Liver (tissue), 9 donors: Measurements from ENCODE around the gene CDH16. TPM values are rescaled to one million over a fixed set of nuclear protein-coding genes. Genes with fewer than 3 reads are reported as not detected.

Source experiments
- DNase-seq: peaks from one replicate; pipeline ENCODE4 v3.0.0-alpha.2; 2017; ENCODE audit warnings: low spot score
- H3K27ac ChIP-seq, 2 donors: one replicate each; pipeline ENCODE4 v1.7.0; 2013; ENCODE audit warnings: inconsistent platforms in 2 of 2, low read length in 2 of 2, control low read depth in 1 of 2, low read depth in 1 of 2, mild to moderate bottlenecking in 1 of 2
- H3K27me3 ChIP-seq, 4 donors: one replicate each; pipeline versions ENCODE4 v1.6.1 to v1.7.0; 2013; ENCODE audit warnings: low read length in 3 of 4, inconsistent platforms in 1 of 4, mild to moderate bottlenecking in 1 of 4, moderate library complexity in 1 of 4; ENCODE audit not compliant: control insufficient read depth in 4 of 4, insufficient read depth in 4 of 4
- H3K36me3 ChIP-seq, 4 donors: one replicate each; pipeline versions ENCODE4 v1.6.1 to v1.7.0; 2013; ENCODE audit warnings: low read length in 3 of 4, mild to moderate bottlenecking in 3 of 4, low read depth in 1 of 4, moderate library complexity in 1 of 4; ENCODE audit not compliant: control insufficient read depth in 4 of 4, insufficient read depth in 3 of 4
- H3K4me1 ChIP-seq, 4 donors: one replicate each; pipeline versions ENCODE4 v1.6.1 to v1.7.0; 2013; ENCODE audit warnings: low read length in 3 of 4, mild to moderate bottlenecking in 3 of 4, moderate library complexity in 1 of 4; ENCODE audit not compliant: control insufficient read depth in 4 of 4, insufficient read depth in 4 of 4
- H3K4me3 ChIP-seq, 3 donors: one replicate each; pipeline versions ENCODE4 v1.6.1 to v1.7.0; 2013; ENCODE audit warnings: low read length in 3 of 3, control low read depth in 1 of 3, low read depth in 1 of 3, mild to moderate bottlenecking in 1 of 3
- H3K9ac ChIP-seq, 2 donors: one replicate each; pipeline ENCODE4 v1.7.0; 2013; ENCODE audit warnings: low read length in 2 of 2, mild to moderate bottlenecking in 2 of 2, moderate library complexity in 2 of 2, control low read depth in 1 of 2, low read depth in 1 of 2
- H3K9me3 ChIP-seq, 4 donors: one replicate each; pipeline versions ENCODE4 v1.6.1 to v1.7.0; 2013; ENCODE audit warnings: low read length in 3 of 4; ENCODE audit not compliant: control insufficient read depth in 4 of 4
- ATF3 ChIP-seq: IDR thresholded peaks from 2 replicates; pipeline ENCODE4 v1.6.1; 2016; ENCODE audit warnings: antibody characterized with exemption
- GABPA ChIP-seq, 2 donors: IDR thresholded peaks in 1 of 2; conservative IDR thresholded peaks in 1 of 2; 2 replicates each; pipeline ENCODE4 v1.6.1; 2016; ENCODE audit warnings: antibody characterized with exemption in 2 of 2, mild to moderate bottlenecking in 1 of 2, moderate library complexity in 1 of 2
- HNF4A ChIP-seq, 2 donors: conservative IDR thresholded peaks; 2 replicates each; pipeline ENCODE4 v1.6.1; 2016; ENCODE audit warnings: antibody characterized with exemption in 2 of 2, mild to moderate bottlenecking in 2 of 2
- HNF4G ChIP-seq: IDR thresholded peaks from 2 replicates; pipeline ENCODE4 v1.6.1; 2016; ENCODE audit warnings: antibody characterized with exemption
- JUND ChIP-seq, 2 donors: IDR thresholded peaks; 2 replicates each; pipeline ENCODE4 v1.6.1; 2016; ENCODE audit warnings: antibody characterized with exemption in 2 of 2
- NR2F2 ChIP-seq: IDR thresholded peaks from 2 replicates; pipeline ENCODE4 v1.6.1; 2016; ENCODE audit warnings: antibody characterized with exemption
- RAD21 ChIP-seq, 2 donors: IDR thresholded peaks; 2 replicates each; pipeline ENCODE4 v1.6.1; 2016; ENCODE audit warnings: antibody characterized with exemption in 2 of 2, mild to moderate bottlenecking in 2 of 2
- REST ChIP-seq: IDR thresholded peaks from 2 replicates; pipeline ENCODE4 v1.6.1; 2016; ENCODE audit warnings: antibody characterized with exemption, mild to moderate bottlenecking
- RXRA ChIP-seq, 2 donors: IDR thresholded peaks; 2 replicates each; pipeline ENCODE4 v1.6.1; 2017 to 2018; ENCODE audit warnings: antibody characterized with exemption in 2 of 2, mild to moderate bottlenecking in 1 of 2
- SP1 ChIP-seq: IDR thresholded peaks from 2 replicates; pipeline ENCODE4 v1.6.1; 2018; ENCODE audit warnings: antibody characterized with exemption, mild to moderate bottlenecking
- WGBS: extraction: QIAGEN DNeasy Blood & Tissue Kit; methylation state at CpG from one replicate; pipeline ENCODE4 v1.1.7; 2013; 5-methylcytosine and 5-hydroxymethylcytosine counted together
- polyA plus RNA-seq, 2 donors: library from polyadenylated mRNA; stranded (reverse) in 1 of 2; unstranded in 1 of 2; fragments of 200-250 nt in 1 of 2; fragments of >200 nt in 1 of 2; fragmentation: Nextera tagmentation in 1 of 2; extraction: Ambion mirVana in 1 of 2; gene quantifications; one replicate each; pipeline versions ENCODE4 v1.2.1 to v1.2.3, GENCODE V29; 2013 to 2015
- total RNA-seq, 2 donors: library from RNA; depleted of rRNA; stranded (reverse); fragments of >200 nt; gene quantifications; one replicate each; pipeline ENCODE4 v1.2.3, GENCODE V29; 2014
- TF ChIP-seq, protein P1 (sequence below): fragments of 150-350 bp; IDR thresholded peaks from 2 replicates; pipeline ENCODE4 v1.5.1; 2017; ENCODE audit warnings: improper control_type of control experiment, low read depth, low read length; ENCODE audit not compliant: missing input control
- donor health status: healthy.
- donor health status: healthy.
- donor health status: healthy.
- donor health status: healthy.
- donor health status: healthy.

The CDH16 gene
- total and polyA plus RNA-seq, 4 donors, result 0.56 TPM; not detected in 3

DNA sequence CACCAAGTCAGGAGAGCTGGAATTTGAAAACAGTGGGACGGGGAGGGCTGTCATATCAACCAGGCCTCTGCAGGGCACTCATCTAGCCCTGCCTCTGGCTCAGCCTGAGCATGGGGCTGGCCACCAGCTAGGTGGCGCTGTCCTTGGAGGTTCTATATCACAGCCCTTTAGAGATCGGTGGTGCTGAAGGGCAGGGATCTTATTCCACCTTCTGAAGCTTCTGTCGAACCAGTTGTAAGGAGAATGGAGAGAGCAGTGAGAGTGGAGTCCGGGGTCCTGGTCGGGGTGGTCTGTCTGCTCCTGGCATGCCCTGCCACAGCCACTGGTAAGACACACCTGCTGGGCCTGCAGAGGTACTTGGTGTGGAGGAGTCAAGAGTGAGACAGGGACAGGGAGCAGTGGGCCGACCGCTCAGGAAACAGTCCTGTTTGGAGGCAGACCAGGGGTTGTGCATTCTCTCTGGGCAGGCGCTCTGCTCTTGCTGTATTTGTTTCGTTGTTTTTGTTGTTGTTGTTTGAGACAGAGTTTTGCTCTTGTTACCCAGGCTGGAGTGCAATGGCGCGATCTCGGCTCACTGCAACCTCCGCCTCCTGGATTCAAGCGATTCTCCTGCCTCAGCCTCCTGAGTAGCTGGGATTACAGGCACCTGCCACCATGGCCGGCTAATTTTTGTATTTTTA is 42.5 kb upstream of the CDH16 start, which contains the start of gene CES3:
CES3 (plus strand) TSS at position 202 of the 680 bp plus-strand sequence; CDS start at position 244, 42 bp downstream.
- H3K27me3 ChIP-seq, result no peaks in the 10 kb centered on the region
- TF ChIP-seq SP1 (peak; percentile 32), ATF3 (no peak), REST (peak; percentile 47), RXRA (IDR thresholded peaks at IDR 0.05) (peak in 1 of 2 donors; percentile 31), RAD21 (IDR thresholded peaks at IDR 0.05) (peak; percentile 39 to 72), GABPA (IDR thresholded peaks at IDR 0.05 in 1 of 2, conservative IDR thresholded peaks at IDR 0.05 in 1 of 2) (no peak), HNF4A (conservative IDR thresholded peaks at IDR 0.05) (peak; percentile 7 to 30)
- TF ChIP-seq, protein P1, sequence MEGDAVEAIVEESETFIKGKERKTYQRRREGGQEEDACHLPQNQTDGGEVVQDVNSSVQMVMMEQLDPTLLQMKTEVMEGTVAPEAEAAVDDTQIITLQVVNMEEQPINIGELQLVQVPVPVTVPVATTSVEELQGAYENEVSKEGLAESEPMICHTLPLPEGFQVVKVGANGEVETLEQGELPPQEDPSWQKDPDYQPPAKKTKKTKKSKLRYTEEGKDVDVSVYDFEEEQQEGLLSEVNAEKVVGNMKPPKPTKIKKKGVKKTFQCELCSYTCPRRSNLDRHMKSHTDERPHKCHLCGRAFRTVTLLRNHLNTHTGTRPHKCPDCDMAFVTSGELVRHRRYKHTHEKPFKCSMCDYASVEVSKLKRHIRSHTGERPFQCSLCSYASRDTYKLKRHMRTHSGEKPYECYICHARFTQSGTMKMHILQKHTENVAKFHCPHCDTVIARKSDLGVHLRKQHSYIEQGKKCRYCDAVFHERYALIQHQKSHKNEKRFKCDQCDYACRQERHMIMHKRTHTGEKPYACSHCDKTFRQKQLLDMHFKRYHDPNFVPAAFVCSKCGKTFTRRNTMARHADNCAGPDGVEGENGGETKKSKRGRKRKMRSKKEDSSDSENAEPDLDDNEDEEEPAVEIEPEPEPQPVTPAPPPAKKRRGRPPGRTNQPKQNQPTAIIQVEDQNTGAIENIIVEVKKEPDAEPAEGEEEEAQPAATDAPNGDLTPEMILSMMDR, result peak; percentile 62
- 61% methylated on average over 16 of the region's 16 CpGs for WGBS
- H3K36me3 ChIP-seq, result no peaks in the 10 kb centered on the region
- peak within 1 kb of the TSS; percentile 37 to 63 (median 53) for H3K4me3 ChIP-seq
- H3K9me3 ChIP-seq, result no peaks in the 10 kb centered on the region
- H3K27ac ChIP-seq, result peak within 1 kb of the TSS; percentile 49 to 76
- peak within 1 kb of the TSS in 1 of 2 donors; percentile 44 for H3K9ac ChIP-seq
- peak; percentile 54 for DNase-seq
- H3K4me1 ChIP-seq, result peaks cover 18 to 60% (median 46%) of the 10 kb centered on the region in 4 donors

GRCh38 chr16:66960270-66960669 is 41.6 kb upstream of the CDH16 start:
- Histone ChIP-seq H3K27me3 (no peaks in the 10 kb centered on the region), H3K36me3 (no peaks in the 10 kb centered on the region), H3K27ac (no peak overlapping the region), H3K9ac (no peak overlapping the region), H3K4me3 (no peak overlapping the region), H3K9me3 (no peaks in the 10 kb centered on the region), H3K4me1 (peaks cover 18 to 60% (median 47%) of the 10 kb centered on the region in 4 donors)
- TF ChIP-seq NR2F2 (no peak), HNF4G (no peak), SP1 (no peak), RXRA (IDR thresholded peaks at IDR 0.05) (no peak), JUND (IDR thresholded peaks at IDR 0.05) (no peak)
- DNase-seq, result no peak
- WGBS, result 94% methylated on average over 1 of the region's 1 CpG
